Adrenal gland (tissue), 5 donors: ENCODE measurements around the gene ARL8B.

ENCODE experiments used
- CTCF ChIP-seq, 6 experiments: fragments of 450-650 bp in 4 of 6; fragments of 200-600 bp in 2 of 6; sonication (generic) in 1 of 6; IDR thresholded peaks; 1 replicate in 5 of 6; 2 replicates in 1 of 6; pipeline versions ENCODE4 v1.5.1 to v1.8.0; 2016 to 2021; ENCODE audit warnings: antibody characterized with exemption in 6 of 6, mild to moderate bottlenecking in 2 of 6, moderate library complexity in 1 of 6
- POLR2A ChIP-seq, 2 donors: fragments of 450-650 bp; IDR thresholded peaks; one replicate each; pipeline ENCODE4 v1.6.1; 2017; ENCODE audit warnings: antibody characterized with exemption in 2 of 2, mild to moderate bottlenecking in 2 of 2, moderate library complexity in 1 of 2
- donor health status: DM: no; HTN: no; CAD: no.

- TF ChIP-seq CTCF (IDR thresholded peaks at IDR 0.05) (no peak), POLR2A (IDR thresholded peaks at IDR 0.05) (no peak)
Measured at GRCh38 chr3:5185093-5185673, 63.1 kb downstream of the ARL8B start.
